ENCODE data around the gene ILDR2.

- TF ChIP-seq, protein P1, sequence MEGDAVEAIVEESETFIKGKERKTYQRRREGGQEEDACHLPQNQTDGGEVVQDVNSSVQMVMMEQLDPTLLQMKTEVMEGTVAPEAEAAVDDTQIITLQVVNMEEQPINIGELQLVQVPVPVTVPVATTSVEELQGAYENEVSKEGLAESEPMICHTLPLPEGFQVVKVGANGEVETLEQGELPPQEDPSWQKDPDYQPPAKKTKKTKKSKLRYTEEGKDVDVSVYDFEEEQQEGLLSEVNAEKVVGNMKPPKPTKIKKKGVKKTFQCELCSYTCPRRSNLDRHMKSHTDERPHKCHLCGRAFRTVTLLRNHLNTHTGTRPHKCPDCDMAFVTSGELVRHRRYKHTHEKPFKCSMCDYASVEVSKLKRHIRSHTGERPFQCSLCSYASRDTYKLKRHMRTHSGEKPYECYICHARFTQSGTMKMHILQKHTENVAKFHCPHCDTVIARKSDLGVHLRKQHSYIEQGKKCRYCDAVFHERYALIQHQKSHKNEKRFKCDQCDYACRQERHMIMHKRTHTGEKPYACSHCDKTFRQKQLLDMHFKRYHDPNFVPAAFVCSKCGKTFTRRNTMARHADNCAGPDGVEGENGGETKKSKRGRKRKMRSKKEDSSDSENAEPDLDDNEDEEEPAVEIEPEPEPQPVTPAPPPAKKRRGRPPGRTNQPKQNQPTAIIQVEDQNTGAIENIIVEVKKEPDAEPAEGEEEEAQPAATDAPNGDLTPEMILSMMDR (optimal IDR thresholded peaks at IDR 0.05 in 1 of 3, IDR thresholded peaks at IDR 0.05 in 1 of 3, conservative IDR thresholded peaks at IDR 0.05 in 1 of 3; ENCODE audit: extremely low read depth in 1 of 3, insufficient read depth in 2 of 3, low read length in 3 of 3), result no peak
- TF ChIP-seq EZH2 (IDR thresholded peaks at IDR 0.05; ENCODE audit: low read length), result no peak
These were observed 14.4 kb downstream of the ILDR2 start for GRCh38 chr1:166960858-166961474.
